HEK293T (cell line): ENCODE results near the gene CASP9.

Experiments used
- CTCF ChIA-PET: fragments of 350-600 bp; formaldehyde crosslinking; extraction: SDS; loops from one replicate; lab custom pipeline; 2021; ENCODE audit warnings: antibody characterized with exemption, inconsistent platforms; lab: Yijun Ruan, JAX
- POLR2A ChIA-PET: fragments of 350-600 bp; formaldehyde crosslinking; extraction: SDS; loops from one replicate; lab custom pipeline; 2020; ENCODE audit warnings: antibody characterized with exemption, inconsistent platforms; lab: Yijun Ruan, JAX
- DNase-seq: peaks from one replicate; pipeline ENCODE4 v3.0.0; 2012; ENCODE audit warnings: mixed read lengths; ENCODE audit errors: extremely low spot score
- ARNT ChIP-seq: fragments of 450-650 bp; IDR thresholded peaks from 2 replicates; pipeline ENCODE4 v1.6.1; 2017; ENCODE audit warnings: mild to moderate bottlenecking
- BHLHE40 ChIP-seq: fragments of 450-650 bp; IDR thresholded peaks from 2 replicates; pipeline ENCODE4 v1.6.1; 2016; ENCODE audit warnings: mild to moderate bottlenecking, moderate library complexity, borderline replicate concordance
- CTBP1 ChIP-seq: fragments of 450-650 bp; IDR thresholded peaks from 2 replicates; pipeline ENCODE4 v1.6.1; 2016; ENCODE audit warnings: borderline replicate concordance
- ELF4 ChIP-seq: fragments of 450-650 bp; IDR thresholded peaks from 2 replicates; pipeline ENCODE4 v1.6.1; 2017; ENCODE audit warnings: antibody characterized with exemption
- FOXA1 ChIP-seq: fragments of 450-650 bp; IDR thresholded peaks from 2 replicates; pipeline ENCODE4 v1.6.1; 2016; ENCODE audit warnings: mild to moderate bottlenecking
- FOXK2 ChIP-seq: fragments of 450-650 bp; IDR thresholded peaks from 2 replicates; pipeline ENCODE4 v1.6.1; 2016; ENCODE audit warnings: mild to moderate bottlenecking
- FOXM1 ChIP-seq: fragments of 450-650 bp; IDR thresholded peaks from 2 replicates; pipeline ENCODE4 v1.6.1; 2017; ENCODE audit warnings: mild to moderate bottlenecking, borderline replicate concordance
- HDGF ChIP-seq: fragments of 450-650 bp; IDR thresholded peaks from 2 replicates; pipeline ENCODE4 v1.6.1; 2017; ENCODE audit warnings: antibody characterized with exemption, borderline replicate concordance
- L3MBTL2 ChIP-seq: fragments of 450-650 bp; conservative IDR thresholded peaks from 2 replicates; pipeline ENCODE4 v1.6.1; 2016; ENCODE audit warnings: mild to moderate bottlenecking
- LEF1 ChIP-seq: fragments of 450-650 bp; IDR thresholded peaks from 2 replicates; pipeline ENCODE4 v1.6.1; 2017; ENCODE audit warnings: mild to moderate bottlenecking, borderline replicate concordance
- NFRKB ChIP-seq: fragments of 450-650 bp; IDR thresholded peaks from 2 replicates; pipeline ENCODE4 v1.6.1; 2016; ENCODE audit warnings: mild to moderate bottlenecking, moderate library complexity
- PKNOX1 ChIP-seq: fragments of 450-650 bp; IDR thresholded peaks from 2 replicates; pipeline ENCODE4 v1.6.1; 2016
- SP1 ChIP-seq: fragments of 450-650 bp; IDR thresholded peaks from 2 replicates; pipeline ENCODE4 v1.6.1; 2017
- SUZ12 ChIP-seq: fragments of 450-650 bp; IDR thresholded peaks from 2 replicates; pipeline ENCODE4 v1.6.1; 2016; ENCODE audit warnings: mild to moderate bottlenecking
- TARDBP ChIP-seq: fragments of 450-650 bp; IDR thresholded peaks from 2 replicates; pipeline ENCODE4 v1.6.1; 2016
- ZNF384 ChIP-seq: fragments of 450-650 bp; IDR thresholded peaks from 2 replicates; pipeline ENCODE4 v1.6.1; 2016

Gene CASP9

DNA sequence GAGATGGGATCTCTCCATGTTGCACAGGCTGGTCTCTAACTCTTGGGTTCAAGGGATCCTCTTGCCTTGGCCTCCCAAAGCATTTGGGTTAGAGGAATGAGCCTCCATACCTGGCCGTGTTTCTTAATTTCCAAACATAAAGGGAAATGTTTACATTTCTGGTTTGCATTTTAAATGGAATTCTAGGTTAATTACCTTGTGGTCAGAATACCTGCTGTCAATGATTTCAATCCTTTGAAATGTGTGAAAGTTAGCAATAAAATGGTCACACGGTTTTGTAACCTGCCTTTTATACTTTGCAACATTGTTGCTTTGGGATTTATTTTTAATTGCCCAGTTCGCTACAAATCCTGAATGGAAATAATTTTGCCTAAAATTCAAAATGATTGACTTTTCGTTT, 34.5 kb upstream of the CASP9 start:
- ChIA-PET CTCF (interaction anchor here (0.6 kb wide), 1 partner anchor 90 kb away, joined by 3 read pairs; no protein-coding TSS in a partner anchor), POLR2A (no interaction called here)
- DNase-seq: no peak
- TF ChIP-seq NFRKB (no peak), TARDBP (no peak), LEF1 (no peak), ELF4 (no peak), ARNT (no peak), CTBP1 (no peak), SUZ12 (no peak), L3MBTL2 (no peak), FOXA1 (no peak), FOXK2 (no peak), SP1 (no peak), HDGF (no peak), ZNF384 (no peak), BHLHE40 (no peak), PKNOX1 (no peak), FOXM1 (no peak)

DNA sequence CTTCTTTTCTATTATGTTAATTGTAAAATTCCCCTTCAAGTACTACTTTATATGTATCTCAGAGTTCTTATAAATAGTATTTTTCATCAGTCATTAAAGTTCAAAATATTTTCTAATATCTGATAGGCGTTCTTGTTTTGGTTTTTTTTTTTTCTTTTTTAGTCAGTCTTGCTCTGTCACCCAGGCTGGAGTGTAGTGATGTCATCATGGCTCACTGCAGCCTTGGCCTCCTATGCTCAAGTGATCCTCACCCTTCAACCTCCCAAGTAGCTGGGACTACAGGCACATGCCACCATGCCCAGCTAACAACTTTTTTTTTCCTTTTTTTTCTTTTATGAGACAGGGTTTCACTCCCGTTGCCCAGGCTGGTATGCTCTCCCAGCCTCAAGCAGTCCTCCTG, 33.6 kb upstream of the CASP9 start:
- no peak for DNase-seq
- POLR2A ChIA-PET: no interaction called here
- TF ChIP-seq FOXK2 (no peak), HDGF (no peak), ELF4 (no peak), FOXA1 (no peak), L3MBTL2 (no peak), LEF1 (no peak)
- CTCF ChIA-PET: no interaction called here

- ChIA-PET POLR2A (no interaction called here), CTCF (no interaction called here)
- TF ChIP-seq ELF4 (no peak), PKNOX1 (no peak), CTBP1 (no peak), FOXK2 (no peak), NFRKB (no peak), LEF1 (no peak), ZNF384 (no peak), SP1 (no peak), TARDBP (no peak), L3MBTL2 (no peak), ARNT (no peak)
- DNase-seq: no peak
These were observed 33.0 kb upstream of the CASP9 start for GRCh38 chr1:15557008-15557407.

- POLR2A ChIA-PET: no interaction called here
- TF ChIP-seq SP1: no peak
- no peak for TF ChIP-seq NFRKB
- no peak for TF ChIP-seq FOXK2
- TF ChIP-seq ZNF384: no peak
- TF ChIP-seq HDGF: no peak
- TF ChIP-seq L3MBTL2: no peak
- no peak for TF ChIP-seq PKNOX1
- TF ChIP-seq LEF1: no peak
- CTCF ChIA-PET: no interaction called here
- DNase-seq: no peak
These were observed 26.6 kb upstream of the CASP9 start for GRCh38 chr1:15550573-15550972.

DNA sequence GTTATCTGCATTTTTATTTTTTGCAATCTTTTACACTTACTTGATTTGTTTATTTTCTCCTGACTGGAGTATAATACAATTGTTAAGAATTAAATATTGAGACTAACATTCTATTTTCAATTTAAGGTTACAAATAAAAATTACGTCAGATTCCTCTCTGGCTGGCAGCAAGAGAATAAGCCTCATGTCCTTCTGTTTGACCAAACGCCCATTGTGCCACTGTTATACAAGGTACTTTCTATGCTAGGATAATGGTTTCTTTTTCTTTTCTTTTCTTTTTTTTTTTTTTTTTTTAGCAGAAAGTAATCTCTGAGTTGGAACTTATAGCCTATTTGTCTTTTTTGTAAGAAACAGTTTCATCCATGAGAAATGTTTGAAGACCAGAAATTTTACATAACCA, 22.6 kb upstream of the CASP9 start:
- POLR2A ChIA-PET: no interaction called here
- TF ChIP-seq ZNF384: no peak
- TF ChIP-seq ELF4: no peak
- no peak for TF ChIP-seq LEF1
- no peak for TF ChIP-seq ARNT
- no peak for TF ChIP-seq BHLHE40
- TF ChIP-seq SP1: no peak
- no peak for TF ChIP-seq TARDBP
- TF ChIP-seq FOXM1: no peak
- TF ChIP-seq CTBP1: no peak
- TF ChIP-seq PKNOX1: no peak
- TF ChIP-seq L3MBTL2: no peak
- TF ChIP-seq SUZ12: no peak
- TF ChIP-seq NFRKB: no peak
- TF ChIP-seq FOXK2: no peak
- no peak for TF ChIP-seq HDGF
- no peak for TF ChIP-seq FOXA1
- CTCF ChIA-PET: no interaction called here
- DNase-seq: no peak
